Tibial nerve (tissue), 4 donors: Measurements from ENCODE around the gene SLIT1.

Experiments
- CTCF ChIP-seq, 5 experiments: fragments of 200-600 bp in 3 of 5; fragments of 450-650 bp in 2 of 5; sonication (generic) in 3 of 5; IDR thresholded peaks; one replicate each; pipeline ENCODE4 v1.5.1; 2016 to 2019; ENCODE audit warnings: antibody characterized with exemption in 5 of 5, mild to moderate bottlenecking in 3 of 5, moderate library complexity in 2 of 5
- EP300 ChIP-seq, 2 donors: sonication (generic); formaldehyde crosslinking; IDR thresholded peaks; one replicate each; pipeline ENCODE4 v1.6.1; 2017; ENCODE audit warnings: antibody characterized with exemption in 2 of 2, mild to moderate bottlenecking in 1 of 2
- POLR2A ChIP-seq, 2 donors: fragments of 450-650 bp; IDR thresholded peaks; one replicate each; pipeline ENCODE4 v1.6.1; 2017; ENCODE audit warnings: antibody characterized with exemption in 2 of 2, mild to moderate bottlenecking in 2 of 2, moderate library complexity in 2 of 2

- TF ChIP-seq CTCF (IDR thresholded peaks at IDR 0.05) (no peak), POLR2A (IDR thresholded peaks at IDR 0.05) (no peak), EP300 (IDR thresholded peaks at IDR 0.05) (no peak)
These were observed 88.7 kb downstream of the SLIT1 start for GRCh38 chr10:97097084-97097433.
